GM19238 (cell line): ENCODE measurements around the gene SEC23B.
A peak's percentile ranks its signal among the peaks of the same experiment; 100 is the strongest.

Experiments
- DNase-seq: peaks from one replicate; pipeline ENCODE4 v3.0.0; 2011; ENCODE audit warnings: low spot score; ENCODE audit not compliant: insufficient read length

SEC23B gene

GRCh38 chr20:18587665-18588573 is 80.2 kb downstream of the SEC23B start, which contains the start of gene DTD1:
Gene DTD1 (plus strand): TSS chr20:18588054. CDS start chr20:18588073, 19 bp downstream.
- peak; percentile 71 for DNase-seq

DNA sequence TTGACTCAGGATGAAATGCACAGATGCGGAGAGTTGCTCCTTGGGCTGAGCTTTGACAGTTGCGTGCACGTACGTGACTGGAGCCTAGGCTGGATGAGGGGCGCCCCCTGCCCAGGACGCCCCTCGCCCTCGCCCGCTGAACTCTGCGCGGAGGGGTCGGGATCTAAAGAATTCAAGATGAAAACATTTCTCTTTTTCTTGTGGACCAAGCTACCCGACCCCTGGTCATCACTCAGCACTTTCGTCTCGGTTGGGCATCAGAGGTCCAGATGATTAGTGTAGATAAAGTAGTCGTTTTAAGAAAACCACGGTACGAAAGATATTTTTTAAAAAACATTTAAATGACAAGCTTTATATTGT is 80.8 kb downstream of the SEC23B start:
- DNase-seq: no peak

DNA sequence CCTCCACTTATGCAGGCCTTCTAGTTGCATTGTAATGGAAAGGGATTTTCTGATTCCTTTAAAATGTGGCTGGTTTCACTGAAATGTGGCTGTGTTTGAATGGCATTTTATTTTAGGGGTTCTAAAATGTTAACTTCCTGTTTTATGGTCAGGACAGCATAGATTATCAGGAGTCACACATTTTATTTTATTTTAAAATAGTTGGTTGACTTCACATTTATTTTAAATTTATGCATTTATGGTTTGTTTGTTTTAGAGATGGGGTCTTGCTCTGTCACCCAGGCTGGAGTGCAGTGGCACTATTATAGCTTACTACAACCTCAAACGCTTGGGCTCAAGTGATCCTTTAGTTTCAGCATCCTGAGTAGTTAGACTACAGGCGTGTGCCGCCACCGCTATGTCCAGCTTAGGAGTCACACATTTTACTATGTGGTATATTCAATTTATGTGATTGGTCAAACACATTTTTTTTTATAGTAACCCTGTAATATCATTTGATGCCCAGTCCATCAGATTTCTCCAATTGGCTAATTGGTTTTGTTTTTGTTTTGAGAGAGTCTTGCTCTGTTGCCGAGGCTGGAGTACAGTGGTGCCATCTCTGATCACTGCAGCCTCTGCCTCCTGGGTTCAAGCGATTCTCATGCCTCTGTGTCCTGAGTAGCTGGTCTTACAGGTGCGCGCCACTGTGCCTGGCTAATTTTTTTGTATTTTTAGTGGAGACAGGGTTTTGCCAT is 82.4 kb downstream of the SEC23B start:
- no peak for DNase-seq

GRCh38 chr20:18596270-18596669 is 88.5 kb downstream of the SEC23B start:
- no peak for DNase-seq

DNA sequence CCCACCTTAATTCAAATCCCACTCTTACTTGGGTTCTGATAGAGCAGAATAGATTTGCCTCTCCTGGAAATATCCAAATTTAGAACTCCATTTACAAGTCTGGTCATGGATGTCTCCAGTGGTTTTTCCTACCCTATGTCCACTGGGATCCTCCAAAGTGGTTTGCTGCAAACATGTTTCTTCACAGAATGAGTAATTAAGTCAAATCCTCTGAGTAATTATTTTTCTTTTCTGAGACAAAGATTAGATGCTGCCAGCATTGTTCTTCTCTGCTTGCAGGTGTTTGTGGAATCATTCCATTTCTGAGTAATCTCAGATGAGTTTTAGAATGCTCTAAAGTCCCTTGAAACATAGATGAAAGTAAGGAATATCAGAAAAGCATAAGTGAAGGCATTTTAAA is 102.0 kb downstream of the SEC23B start:
- no peak for DNase-seq
